ENCODE results near the gene UGT1A3. TPM values are rescaled to one million over a fixed set of nuclear protein-coding genes. Genes with fewer than 3 reads are reported as not detected.

UGT1A3 gene
- total RNA-seq, 4 donors from 2014 or later: 0.67 to 1.0 TPM; not detected in 2

DNA sequence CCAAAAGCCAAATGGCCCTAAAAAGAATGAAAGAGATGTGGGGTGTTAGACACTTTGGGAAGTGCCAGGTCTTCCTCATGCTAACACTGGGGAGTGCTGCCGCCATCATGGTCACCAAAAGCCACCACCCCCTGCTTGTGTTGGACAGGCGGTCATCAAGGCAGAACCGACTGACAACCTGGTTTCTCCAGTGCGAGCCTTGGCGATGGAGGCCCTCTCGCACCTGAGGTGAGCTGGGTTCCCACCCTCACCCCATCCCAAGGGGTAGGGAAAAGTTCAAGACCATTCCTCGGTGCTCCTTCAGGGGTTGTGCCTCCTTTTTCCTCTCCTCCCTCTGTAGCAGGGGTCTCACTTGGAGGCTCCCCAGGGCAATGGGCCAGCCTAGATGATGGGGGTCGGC, 82.9 kb downstream of the UGT1A3 start:
- WGBS, 2 donors: 88 to 94% methylated on average over 8 of the region's 8 CpGs
- intact Hi-C loops (cut with DNase I): no loop called here

GRCh38 chr2:233813236-233814055, 84.6 kb downstream of the UGT1A3 start:
- no peak overlapping the region for H3K27ac ChIP-seq

More for the DNA sequence above, 82.9 kb downstream of the UGT1A3 start:
- no peaks in the 10 kb centered on the region for H3K27me3 ChIP-seq
- H3K36me3 ChIP-seq: no peaks in the 10 kb centered on the region
- no peaks in the 10 kb centered on the region for H3K4me1 ChIP-seq
- H3K27ac ChIP-seq: no peak overlapping the region
- TF ChIP-seq POLR2A (IDR thresholded peaks at IDR 0.05): no peak
- TF ChIP-seq, protein P1, sequence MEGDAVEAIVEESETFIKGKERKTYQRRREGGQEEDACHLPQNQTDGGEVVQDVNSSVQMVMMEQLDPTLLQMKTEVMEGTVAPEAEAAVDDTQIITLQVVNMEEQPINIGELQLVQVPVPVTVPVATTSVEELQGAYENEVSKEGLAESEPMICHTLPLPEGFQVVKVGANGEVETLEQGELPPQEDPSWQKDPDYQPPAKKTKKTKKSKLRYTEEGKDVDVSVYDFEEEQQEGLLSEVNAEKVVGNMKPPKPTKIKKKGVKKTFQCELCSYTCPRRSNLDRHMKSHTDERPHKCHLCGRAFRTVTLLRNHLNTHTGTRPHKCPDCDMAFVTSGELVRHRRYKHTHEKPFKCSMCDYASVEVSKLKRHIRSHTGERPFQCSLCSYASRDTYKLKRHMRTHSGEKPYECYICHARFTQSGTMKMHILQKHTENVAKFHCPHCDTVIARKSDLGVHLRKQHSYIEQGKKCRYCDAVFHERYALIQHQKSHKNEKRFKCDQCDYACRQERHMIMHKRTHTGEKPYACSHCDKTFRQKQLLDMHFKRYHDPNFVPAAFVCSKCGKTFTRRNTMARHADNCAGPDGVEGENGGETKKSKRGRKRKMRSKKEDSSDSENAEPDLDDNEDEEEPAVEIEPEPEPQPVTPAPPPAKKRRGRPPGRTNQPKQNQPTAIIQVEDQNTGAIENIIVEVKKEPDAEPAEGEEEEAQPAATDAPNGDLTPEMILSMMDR (IDR thresholded peaks at IDR 0.05): no peak
- H3K9me3 ChIP-seq: no peaks in the 10 kb centered on the region
- no peak overlapping the region for H3K4me3 ChIP-seq (replicated peaks in 1 of 3)
- no peak for DNase-seq

GRCh38 chr2:233814056-233814835, 85.4 kb downstream of the UGT1A3 start:
- Histone ChIP-seq H3K4me1 (no peaks in the 10 kb centered on the region), H3K27ac (no peak overlapping the region), H3K36me3 (no peaks in the 10 kb centered on the region), H3K4me3 (replicated peaks in 1 of 3) (no peak overlapping the region), H3K27me3 (no peaks in the 10 kb centered on the region), H3K9me3 (no peaks in the 10 kb centered on the region)
- intact Hi-C loops (cut with DNase I): no loop called here
- no peak for TF ChIP-seq POLR2A (IDR thresholded peaks at IDR 0.05)
- TF ChIP-seq, protein P1 (IDR thresholded peaks at IDR 0.05): no peak
- 54 to 80% methylated on average over 2 of the region's 2 CpGs for WGBS, 2 donors
- no peak for DNase-seq

More at GRCh38 chr2:233813236-233814055, 84.6 kb downstream of the UGT1A3 start:
- TF ChIP-seq, protein P1 (IDR thresholded peaks at IDR 0.05): no peak
- no peak for TF ChIP-seq POLR2A (IDR thresholded peaks at IDR 0.05)
- Histone ChIP-seq H3K9me3 (no peaks in the 10 kb centered on the region), H3K4me1 (no peaks in the 10 kb centered on the region), H3K4me3 (replicated peaks in 1 of 3) (no peak overlapping the region), H3K27me3 (no peaks in the 10 kb centered on the region), H3K36me3 (no peaks in the 10 kb centered on the region)
- intact Hi-C loops (cut with DNase I): no loop called here
- DNase-seq: no peak
- WGBS, 2 donors: 80 to 100% methylated on average over 1 to 3 of the region's 3 CpGs

- Histone ChIP-seq H3K36me3 (no peaks in the 10 kb centered on the region), H3K4me1 (no peaks in the 10 kb centered on the region), H3K27me3 (no peaks in the 10 kb centered on the region), H3K27ac (no peak overlapping the region), H3K9me3 (no peaks in the 10 kb centered on the region), H3K4me3 (replicated peaks in 1 of 3) (no peak overlapping the region)
- TF ChIP-seq POLR2A (IDR thresholded peaks at IDR 0.05): no peak
- TF ChIP-seq, protein P1 (IDR thresholded peaks at IDR 0.05): no peak
- WGBS, 2 donors: 84% methylated on average over 6 of the region's 6 CpGs
- DNase-seq: no peak
- intact Hi-C loops (cut with DNase I): no loop called here
These were observed 87.0 kb downstream of the UGT1A3 start for GRCh38 chr2:233815861-233816260.

DNA sequence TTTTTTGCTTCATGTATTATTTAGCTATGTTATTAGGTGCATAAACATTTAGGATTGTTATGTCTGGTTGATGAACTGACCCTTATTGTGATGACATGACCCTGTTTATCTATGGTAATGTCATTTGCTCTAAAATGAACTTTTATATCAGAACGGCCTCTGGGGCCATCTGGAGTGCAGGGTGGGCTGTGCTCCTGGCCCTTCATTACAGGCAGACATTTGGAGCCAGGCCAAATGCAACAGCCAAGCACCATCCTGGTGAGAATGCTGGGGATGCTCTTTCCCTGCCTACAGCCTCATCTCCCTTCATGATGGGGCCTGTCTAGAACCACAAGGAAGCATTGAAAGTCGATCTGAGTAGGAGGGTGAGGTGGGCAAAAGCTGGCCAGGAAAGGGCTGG, 87.5 kb downstream of the UGT1A3 start:
- 60% methylated on average over 2 of the region's 2 CpGs for WGBS, 2 donors
- DNase-seq: no peak
- no peaks in the 10 kb centered on the region for H3K9me3 ChIP-seq

More for the DNA sequence above, 87.5 kb downstream of the UGT1A3 start:
- no peaks in the 10 kb centered on the region for H3K27me3 ChIP-seq
- H3K4me1 ChIP-seq: no peaks in the 10 kb centered on the region
- TF ChIP-seq, protein P1 (IDR thresholded peaks at IDR 0.05): no peak
- no peak for TF ChIP-seq POLR2A (IDR thresholded peaks at IDR 0.05)
- no peak overlapping the region for H3K27ac ChIP-seq
- no peak overlapping the region for H3K4me3 ChIP-seq (replicated peaks in 1 of 3)
- intact Hi-C loops (cut with DNase I): no loop called here
- no peaks in the 10 kb centered on the region for H3K36me3 ChIP-seq

All from thyroid gland (tissue), 4 donors.